Measurements from ENCODE around the gene MTHFR. TPM values are rescaled to one million over a fixed set of nuclear protein-coding genes. Genes with fewer than 3 reads are reported as not detected.

MTHFR gene
- total RNA-seq, 1 experiment from 2014 or later = 6.3 TPM

- H3K9me3 ChIP-seq (replicated peaks) = no peaks in the 10 kb centered on the region
- no peak for DNase-seq (ENCODE audit: low read depth in 1 of 2, low spot score in 2 of 2)
- H3K4me3 ChIP-seq = no peak overlapping the region
- H3K27me3 ChIP-seq (replicated peaks) = no peaks in the 10 kb centered on the region
- H3K27ac ChIP-seq = no peak overlapping the region
- peaks cover 7% of the 10 kb centered on the region; the same call in 1 of the 2 replicates for H3K4me1 ChIP-seq (replicated peaks)
- no peaks in the 10 kb centered on the region for H3K36me3 ChIP-seq
These were observed 64.3 kb downstream of the MTHFR start for GRCh38 chr1:11741482-11741881.

DNA sequence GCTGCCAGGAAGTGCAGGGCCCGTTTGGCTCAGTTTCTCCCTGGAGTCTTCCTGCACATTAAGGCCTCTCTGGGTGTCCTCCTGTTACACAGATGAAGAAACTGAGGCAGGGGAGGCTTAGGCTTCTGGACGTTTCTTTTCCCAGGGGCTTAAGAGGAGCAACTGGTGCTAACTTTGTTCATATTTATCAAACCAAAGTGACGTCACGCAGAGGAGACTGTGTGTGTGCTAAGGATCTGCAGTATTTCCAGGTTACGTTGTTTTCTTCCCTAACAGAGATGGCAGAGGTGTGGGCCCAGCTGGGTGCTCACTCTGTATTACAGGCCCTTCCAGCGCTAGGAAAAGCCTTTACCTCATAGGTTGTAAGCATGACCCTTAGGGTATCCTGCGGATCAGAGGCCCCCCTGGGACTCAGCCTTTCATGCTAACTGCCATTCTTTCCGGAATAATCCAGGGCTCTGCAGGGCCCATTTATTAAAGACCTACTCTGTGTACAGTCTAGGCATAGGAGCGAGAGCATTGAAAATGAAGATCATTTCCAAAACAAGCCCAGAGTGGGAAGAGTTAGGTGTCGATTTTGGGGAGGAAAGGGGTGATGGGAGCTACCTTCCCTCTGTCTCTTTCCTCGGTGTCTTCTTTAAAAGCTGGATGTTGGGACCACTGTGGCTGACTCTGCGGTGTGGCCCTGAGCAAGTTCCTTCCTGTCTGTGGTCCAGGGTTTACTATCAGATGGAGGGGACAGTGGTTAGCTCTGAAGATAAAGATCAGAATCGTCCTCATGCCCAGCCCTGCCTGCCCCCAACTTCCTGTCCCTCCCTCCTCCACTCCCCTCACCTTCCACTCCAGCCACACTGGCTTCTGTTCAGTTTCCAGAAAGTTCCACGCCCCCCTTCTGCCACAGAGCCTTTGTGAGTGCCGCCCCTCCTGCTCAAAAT is 65.2 kb downstream of the MTHFR start:
- no peak for DNase-seq (ENCODE audit: low read depth in 1 of 2, low spot score in 2 of 2)
- Histone ChIP-seq H3K4me3 (no peak overlapping the region), H3K27ac (no peak overlapping the region), H3K4me1 (replicated peaks) (peaks cover 10% of the 10 kb centered on the region; the same call in 1 of the 2 replicates), H3K36me3 (no peaks in the 10 kb centered on the region), H3K9me3 (replicated peaks) (no peaks in the 10 kb centered on the region), H3K27me3 (replicated peaks) (no peaks in the 10 kb centered on the region)

GRCh38 chr1:11738783-11739182 is 67.0 kb downstream of the MTHFR start:
- Histone ChIP-seq H3K4me1 (replicated peaks) (peaks cover 11% of the 10 kb centered on the region; the same call in 1 of the 2 replicates), H3K36me3 (no peaks in the 10 kb centered on the region), H3K9me3 (replicated peaks) (no peaks in the 10 kb centered on the region), H3K27me3 (replicated peaks) (no peaks in the 10 kb centered on the region), H3K4me3 (no peak overlapping the region), H3K27ac (no peak overlapping the region)
- DNase-seq (ENCODE audit: low read depth in 1 of 2, low spot score in 2 of 2) = no peak

DNA sequence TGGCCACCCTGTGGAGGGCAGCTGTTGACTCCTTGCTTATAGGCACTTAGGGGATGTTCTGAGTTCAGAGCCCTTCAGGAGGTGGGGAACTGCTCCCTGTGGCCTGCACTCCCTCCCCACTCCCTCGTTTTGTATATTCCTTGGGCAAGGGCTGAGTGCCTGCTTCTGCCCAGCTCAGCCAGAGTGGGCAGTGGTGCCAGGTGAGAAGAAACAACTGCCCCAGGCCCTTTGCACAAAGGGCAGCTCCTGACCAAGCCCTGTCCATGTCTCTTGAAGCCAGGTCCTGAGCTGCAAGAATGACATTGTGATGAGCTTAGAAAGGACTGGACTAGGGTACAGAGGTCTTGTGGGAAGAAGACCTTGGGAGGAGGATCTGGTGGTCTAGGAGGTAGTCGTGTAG is 67.7 kb downstream of the MTHFR start:
- Histone ChIP-seq H3K36me3 (no peaks in the 10 kb centered on the region), H3K4me1 (replicated peaks) (peaks cover 11% of the 10 kb centered on the region; the same call in 1 of the 2 replicates), H3K9me3 (replicated peaks) (no peaks in the 10 kb centered on the region), H3K27ac (no peak overlapping the region), H3K4me3 (no peak overlapping the region), H3K27me3 (replicated peaks) (no peaks in the 10 kb centered on the region)
- no peak for DNase-seq (ENCODE audit: low read depth in 1 of 2, low spot score in 2 of 2)

DNA sequence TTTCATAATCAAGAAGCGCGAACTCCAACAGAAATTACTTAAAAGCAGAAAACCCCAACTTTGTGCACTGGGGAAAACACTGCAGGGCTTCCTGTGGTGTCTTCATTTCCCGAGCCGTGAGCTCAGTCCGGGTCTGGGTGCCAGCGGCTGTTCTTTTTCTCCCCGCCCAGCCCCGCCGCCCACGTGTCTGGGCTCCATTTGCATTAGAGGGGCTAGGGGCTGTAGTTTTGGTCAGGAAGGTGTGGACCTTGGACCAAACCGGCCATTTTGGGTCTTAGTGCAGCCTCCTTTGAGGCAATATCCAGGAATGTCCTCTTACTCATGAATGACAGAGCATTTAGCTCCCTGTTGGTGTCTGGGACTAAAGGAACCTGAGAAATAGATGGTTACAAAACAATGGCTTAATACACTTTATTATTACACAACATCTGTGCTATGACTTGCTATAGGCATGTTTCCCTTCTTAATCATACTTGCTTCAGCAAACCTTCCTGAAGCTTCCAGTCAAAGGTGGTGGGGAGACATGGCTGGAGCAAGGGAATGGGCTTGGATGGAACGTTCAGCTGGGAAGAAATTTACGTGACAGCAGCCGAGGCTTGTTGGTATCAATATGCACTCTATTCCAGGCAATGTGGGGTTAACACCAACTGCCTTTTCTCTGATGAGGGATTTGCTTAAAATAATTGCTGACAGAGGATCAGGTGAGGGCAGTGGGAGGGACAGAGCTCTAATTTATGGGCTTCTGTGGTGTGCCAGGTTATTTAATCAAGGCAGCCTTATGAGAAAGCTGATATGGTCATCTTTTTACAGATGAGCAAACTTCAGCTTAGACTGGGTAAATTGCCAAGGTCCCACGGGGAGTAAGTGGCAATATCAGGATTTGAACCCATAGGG is 68.8 kb downstream of the MTHFR start:
- H3K4me3 ChIP-seq = peak overlapping the region; percentile 62
- peak overlapping the region; percentile 17; the same call in 1 of the 2 replicates for H3K27ac ChIP-seq
- no peaks in the 10 kb centered on the region for H3K27me3 ChIP-seq (replicated peaks)
- no peaks in the 10 kb centered on the region for H3K36me3 ChIP-seq
- H3K9me3 ChIP-seq (replicated peaks) = no peaks in the 10 kb centered on the region
- peak in 1 of 2 experiments; percentile 40 for DNase-seq (ENCODE audit: low read depth in 1 of 2, low spot score in 2 of 2)
- H3K4me1 ChIP-seq (replicated peaks) = peaks cover 12% of the 10 kb centered on the region; the same call in 1 of the 2 replicates

DNA sequence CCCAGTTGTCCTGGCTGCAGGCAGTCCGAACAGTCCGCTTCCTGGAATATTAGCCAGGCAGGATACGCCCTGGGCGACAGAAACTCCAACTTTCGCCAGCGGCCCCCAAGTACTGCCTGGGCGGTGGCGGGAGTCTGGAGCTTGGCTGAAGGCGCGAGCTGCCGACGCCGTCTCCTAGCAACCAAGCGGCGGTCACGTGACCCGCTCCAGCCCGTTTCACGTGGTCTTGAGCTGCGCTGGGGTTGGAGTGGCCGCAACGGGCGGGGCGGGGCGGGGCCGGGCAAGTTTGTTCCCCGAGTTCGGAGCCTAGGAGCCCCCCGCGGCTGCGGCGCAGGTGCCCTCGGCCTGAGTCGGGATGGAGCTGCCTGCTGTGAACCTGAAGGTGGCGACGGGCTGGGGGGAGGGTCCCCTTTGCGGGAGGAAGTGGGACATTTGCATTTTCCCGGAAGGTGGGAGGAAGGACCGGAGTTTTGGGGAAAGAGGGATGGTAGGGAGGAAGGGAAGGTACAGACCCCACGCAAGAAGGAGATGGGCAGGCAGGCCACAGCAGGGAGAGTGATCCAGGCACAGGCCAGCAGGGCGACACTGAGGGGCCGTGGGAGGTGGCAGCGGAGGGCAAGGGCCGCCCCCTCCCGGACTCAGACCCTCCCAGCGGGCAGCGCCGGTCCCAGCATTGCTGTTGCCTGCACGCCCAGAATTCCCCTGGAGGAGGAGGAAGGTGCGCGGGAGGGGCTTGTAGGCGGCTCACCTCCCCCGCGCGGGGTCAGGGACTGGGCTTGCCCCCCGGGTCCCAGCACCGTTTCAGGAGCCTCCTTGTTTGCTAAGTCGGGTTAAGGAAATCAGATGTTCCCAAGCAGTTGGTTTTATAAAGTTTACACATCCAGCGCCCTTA is 69.7 kb downstream of the MTHFR start, which contains the start of gene AGTRAP:
Gene AGTRAP, plus strand, starts transcription at position 283 of the 892 bp plus-strand sequence. Its CDS starts 73 bp downstream, at position 356.
- Histone ChIP-seq H3K36me3 (no peaks in the 10 kb centered on the region), H3K4me1 (replicated peaks) (peaks cover 14% of the 10 kb centered on the region; the same call in 1 of the 2 replicates), H3K27ac (peak within 1 kb of the TSS; percentile 17; the same call in 1 of the 2 replicates), H3K9me3 (replicated peaks) (no peaks in the 10 kb centered on the region), H3K4me3 (peak within 1 kb of the TSS; percentile 62), H3K27me3 (replicated peaks) (no peaks in the 10 kb centered on the region)
- peak; percentile 72 to 92 for DNase-seq (ENCODE audit: low read depth in 1 of 2, low spot score in 2 of 2)

Other genes with a start within 250 kb of the MTHFR start
- not detected in 2 replicates for gene FBXO2, start 151.5 kb downstream of the MTHFR start, total RNA-seq (2014; rRNA removed; shearing (Covaris generic))
- gene FBXO44, start 151.1 kb downstream of the MTHFR start, total RNA-seq (2014; rRNA removed; shearing (Covaris generic)) = 3.2 and 7.8 TPM in 2 replicates
- 0.25 and 2.9 TPM in 2 replicates for gene FBXO6, start 141.8 kb downstream of the MTHFR start, total RNA-seq (2014; rRNA removed; shearing (Covaris generic))
- 118 and 132 TPM in 2 replicates for gene MAD2L2, start 124.8 kb downstream of the MTHFR start, total RNA-seq (2014; rRNA removed; shearing (Covaris generic))
- not detected in 2 replicates for gene DRAXIN, start 114.3 kb downstream of the MTHFR start, total RNA-seq (2014; rRNA removed; shearing (Covaris generic))
- gene AGTRAP, start 69.8 kb downstream of the MTHFR start, total RNA-seq (2014; rRNA removed; shearing (Covaris generic)) = 22.5 and 22.6 TPM in 2 replicates
- not detected in 2 replicates for gene C1orf167, start 43.8 kb downstream of the MTHFR start, total RNA-seq (2014; rRNA removed; shearing (Covaris generic))
- gene CLCN6, start 227 bp upstream of the MTHFR start, total RNA-seq (2014; rRNA removed; shearing (Covaris generic)) = 3.4 and 5.1 TPM in 2 replicates
- gene NPPA, start 41.8 kb upstream of the MTHFR start, total RNA-seq (2014; rRNA removed; shearing (Covaris generic)) = not detected in 2 replicates
- 112 and 320 TPM in 2 replicates for gene NPPB, start 53.0 kb upstream of the MTHFR start, total RNA-seq (2014; rRNA removed; shearing (Covaris generic))
- 85.2 and 102 TPM in 2 replicates for gene KIAA2013, start 120.5 kb upstream of the MTHFR start, total RNA-seq (2014; rRNA removed; shearing (Covaris generic))
- 229 and 382 TPM in 2 replicates for gene PLOD1, start 128.8 kb upstream of the MTHFR start, total RNA-seq (2014; rRNA removed; shearing (Covaris generic))
- 53.6 and 54.8 TPM in 2 replicates for gene MFN2, start 174.5 kb upstream of the MTHFR start, total RNA-seq (2014; rRNA removed; shearing (Covaris generic))
- gene MIIP, start 213.5 kb upstream of the MTHFR start, total RNA-seq (2014; rRNA removed; shearing (Covaris generic)) = 34.5 and 43.1 TPM in 2 replicates